A673 (cell line): Measurements from ENCODE around the gene SHISAL2A.

ENCODE experiments used
- EZH2 ChIP-seq: fragments of 200-600 bp; sonication (generic); IDR thresholded peaks from 2 replicates; pipeline ENCODE4 v1.6.1; 2017; ENCODE audit warnings: borderline replicate concordance, low read depth, mild to moderate bottlenecking, mixed read lengths, antibody characterized with exemption, low read length; ENCODE audit not compliant: poor library complexity, severe bottlenecking
- TF ChIP-seq, protein P1 (sequence below): fragments of 300-800, 200-600 bp; sonication (generic); conservative IDR thresholded peaks from 2 replicates; pipeline ENCODE4 v1.5.1; 2017; ENCODE audit warnings: low read depth, mild to moderate bottlenecking, antibody characterized with exemption, low read length, moderate library complexity, mixed read lengths

DNA sequence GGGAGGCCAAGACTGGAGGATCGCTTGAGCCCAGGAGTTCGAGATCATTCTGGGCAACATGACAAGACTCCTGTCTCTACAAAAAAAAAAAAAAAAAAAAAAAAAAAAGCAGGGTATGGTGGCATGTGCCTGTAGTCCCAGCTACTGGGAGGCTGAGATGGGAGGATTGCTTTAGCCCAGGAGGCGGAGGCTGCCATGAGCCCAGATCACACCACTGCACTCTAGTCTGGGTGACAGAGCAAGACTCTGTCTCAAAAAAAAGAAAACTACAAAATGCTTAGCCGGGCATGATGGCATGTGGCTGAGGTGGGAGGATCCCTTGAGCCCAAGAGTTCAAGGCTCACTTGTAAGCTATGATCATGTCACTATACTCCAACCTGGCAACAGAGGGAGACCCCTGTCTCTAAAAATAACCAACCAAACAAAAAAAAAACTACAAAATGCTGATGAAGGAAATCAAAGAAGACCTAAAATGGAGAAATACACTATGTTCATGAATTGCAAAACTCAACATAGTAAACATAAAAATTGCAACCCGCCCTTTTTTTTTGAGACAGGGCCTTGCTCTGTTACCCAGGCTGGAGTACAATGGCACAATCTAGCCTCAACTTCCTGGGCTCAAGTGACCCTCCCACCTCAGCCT lies 20.4 kb downstream of the SHISAL2A start:
- TF ChIP-seq, protein P1, sequence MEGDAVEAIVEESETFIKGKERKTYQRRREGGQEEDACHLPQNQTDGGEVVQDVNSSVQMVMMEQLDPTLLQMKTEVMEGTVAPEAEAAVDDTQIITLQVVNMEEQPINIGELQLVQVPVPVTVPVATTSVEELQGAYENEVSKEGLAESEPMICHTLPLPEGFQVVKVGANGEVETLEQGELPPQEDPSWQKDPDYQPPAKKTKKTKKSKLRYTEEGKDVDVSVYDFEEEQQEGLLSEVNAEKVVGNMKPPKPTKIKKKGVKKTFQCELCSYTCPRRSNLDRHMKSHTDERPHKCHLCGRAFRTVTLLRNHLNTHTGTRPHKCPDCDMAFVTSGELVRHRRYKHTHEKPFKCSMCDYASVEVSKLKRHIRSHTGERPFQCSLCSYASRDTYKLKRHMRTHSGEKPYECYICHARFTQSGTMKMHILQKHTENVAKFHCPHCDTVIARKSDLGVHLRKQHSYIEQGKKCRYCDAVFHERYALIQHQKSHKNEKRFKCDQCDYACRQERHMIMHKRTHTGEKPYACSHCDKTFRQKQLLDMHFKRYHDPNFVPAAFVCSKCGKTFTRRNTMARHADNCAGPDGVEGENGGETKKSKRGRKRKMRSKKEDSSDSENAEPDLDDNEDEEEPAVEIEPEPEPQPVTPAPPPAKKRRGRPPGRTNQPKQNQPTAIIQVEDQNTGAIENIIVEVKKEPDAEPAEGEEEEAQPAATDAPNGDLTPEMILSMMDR = no peak
- TF ChIP-seq EZH2 = no peak
